Cardiac fibroblast (primary cell): ENCODE data around the gene PLEKHG4B.

Source experiments
- DNase-seq, 2 donors: peaks; one replicate each; pipeline versions ENCODE4 v3.0.0 to v3.0.0-alpha.2; 2010; ENCODE audit warnings: low read depth in 2 of 2
- H3K4me3 ChIP-seq, 2 donors: replicated peaks in 1 of 2; 1 replicate in 1 of 2; 2 replicates in 1 of 2; pipeline ENCODE4 v1.5.1; 2011; ENCODE audit warnings: low read depth in 2 of 2, low read length in 2 of 2, mild to moderate bottlenecking in 2 of 2, moderate library complexity in 1 of 2
- TF ChIP-seq, protein P1 (sequence below): IDR thresholded peaks from one replicate; pipeline ENCODE4 v1.5.1; 2011; ENCODE audit warnings: low read depth, mild to moderate bottlenecking, low read length, inconsistent platforms

The PLEKHG4B gene

DNA sequence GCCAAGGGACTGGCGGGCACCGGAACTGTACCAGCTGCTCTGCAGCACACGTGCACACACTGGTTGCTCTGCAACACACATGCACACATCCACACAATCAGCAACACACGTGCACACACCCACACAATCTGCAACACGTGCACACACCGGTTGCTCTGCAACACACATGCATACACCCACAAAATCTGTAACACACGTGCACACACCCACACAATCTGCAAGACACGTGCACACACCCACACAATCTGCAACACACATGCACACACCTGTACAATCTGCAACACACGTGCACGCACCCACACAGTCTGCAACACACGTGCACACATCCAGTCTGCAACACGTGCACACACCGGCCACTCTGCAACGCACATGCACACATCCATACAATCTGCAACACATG is 17.9 kb downstream of the PLEKHG4B start:
- DNase-seq: no peak
- no peak overlapping the region for H3K4me3 ChIP-seq
- TF ChIP-seq, protein P1, sequence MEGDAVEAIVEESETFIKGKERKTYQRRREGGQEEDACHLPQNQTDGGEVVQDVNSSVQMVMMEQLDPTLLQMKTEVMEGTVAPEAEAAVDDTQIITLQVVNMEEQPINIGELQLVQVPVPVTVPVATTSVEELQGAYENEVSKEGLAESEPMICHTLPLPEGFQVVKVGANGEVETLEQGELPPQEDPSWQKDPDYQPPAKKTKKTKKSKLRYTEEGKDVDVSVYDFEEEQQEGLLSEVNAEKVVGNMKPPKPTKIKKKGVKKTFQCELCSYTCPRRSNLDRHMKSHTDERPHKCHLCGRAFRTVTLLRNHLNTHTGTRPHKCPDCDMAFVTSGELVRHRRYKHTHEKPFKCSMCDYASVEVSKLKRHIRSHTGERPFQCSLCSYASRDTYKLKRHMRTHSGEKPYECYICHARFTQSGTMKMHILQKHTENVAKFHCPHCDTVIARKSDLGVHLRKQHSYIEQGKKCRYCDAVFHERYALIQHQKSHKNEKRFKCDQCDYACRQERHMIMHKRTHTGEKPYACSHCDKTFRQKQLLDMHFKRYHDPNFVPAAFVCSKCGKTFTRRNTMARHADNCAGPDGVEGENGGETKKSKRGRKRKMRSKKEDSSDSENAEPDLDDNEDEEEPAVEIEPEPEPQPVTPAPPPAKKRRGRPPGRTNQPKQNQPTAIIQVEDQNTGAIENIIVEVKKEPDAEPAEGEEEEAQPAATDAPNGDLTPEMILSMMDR: no peak

DNA sequence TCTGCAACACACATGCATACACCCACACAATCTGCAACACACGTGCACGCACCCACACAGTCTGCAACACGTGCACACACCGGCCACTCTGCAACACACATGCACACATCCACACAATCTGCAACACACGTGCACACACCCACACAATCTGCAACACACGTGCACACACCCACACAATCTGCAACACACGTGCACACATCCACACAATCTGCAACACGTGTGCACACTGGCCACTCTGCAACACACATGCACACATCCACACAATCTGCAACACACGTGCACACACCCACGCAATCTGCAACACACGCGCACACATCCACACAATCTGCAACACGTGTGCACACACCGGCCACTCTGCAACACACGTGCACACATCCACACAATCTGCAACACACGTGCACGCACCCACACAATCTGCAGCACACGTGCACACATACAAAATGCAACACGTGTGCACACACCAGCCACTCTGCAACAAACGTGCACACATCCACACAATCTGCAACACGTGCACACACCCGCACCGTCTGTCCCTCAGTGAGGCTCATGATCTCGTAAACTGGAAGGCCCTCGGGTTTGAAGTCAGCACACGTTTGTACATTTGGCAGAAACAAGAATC is 18.4 kb downstream of the PLEKHG4B start:
- DNase-seq: no peak
- TF ChIP-seq, protein P1: no peak
- no peak overlapping the region for H3K4me3 ChIP-seq

DNA sequence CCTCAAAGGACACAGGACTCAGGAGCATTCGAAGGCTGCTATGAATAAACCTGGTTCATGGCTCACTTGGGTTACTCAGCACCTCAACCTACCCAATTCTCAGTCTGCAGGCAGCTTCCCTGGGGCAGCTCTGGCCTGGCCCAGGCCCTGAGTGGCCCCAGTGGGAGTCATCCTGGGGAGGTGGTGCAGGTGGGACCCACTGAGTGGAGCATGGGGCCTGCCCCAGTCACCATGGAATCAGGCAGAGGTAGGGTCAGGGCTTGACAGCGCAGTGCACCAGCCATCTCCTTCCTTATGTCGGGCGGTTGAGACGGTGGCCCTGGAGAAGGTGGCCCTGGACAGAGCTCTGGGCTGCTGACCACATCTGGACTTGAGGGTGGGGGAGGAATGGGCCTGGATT is 19.2 kb downstream of the PLEKHG4B start:
- no peak overlapping the region for H3K4me3 ChIP-seq
- no peak for DNase-seq
- TF ChIP-seq, protein P1: no peak

DNA sequence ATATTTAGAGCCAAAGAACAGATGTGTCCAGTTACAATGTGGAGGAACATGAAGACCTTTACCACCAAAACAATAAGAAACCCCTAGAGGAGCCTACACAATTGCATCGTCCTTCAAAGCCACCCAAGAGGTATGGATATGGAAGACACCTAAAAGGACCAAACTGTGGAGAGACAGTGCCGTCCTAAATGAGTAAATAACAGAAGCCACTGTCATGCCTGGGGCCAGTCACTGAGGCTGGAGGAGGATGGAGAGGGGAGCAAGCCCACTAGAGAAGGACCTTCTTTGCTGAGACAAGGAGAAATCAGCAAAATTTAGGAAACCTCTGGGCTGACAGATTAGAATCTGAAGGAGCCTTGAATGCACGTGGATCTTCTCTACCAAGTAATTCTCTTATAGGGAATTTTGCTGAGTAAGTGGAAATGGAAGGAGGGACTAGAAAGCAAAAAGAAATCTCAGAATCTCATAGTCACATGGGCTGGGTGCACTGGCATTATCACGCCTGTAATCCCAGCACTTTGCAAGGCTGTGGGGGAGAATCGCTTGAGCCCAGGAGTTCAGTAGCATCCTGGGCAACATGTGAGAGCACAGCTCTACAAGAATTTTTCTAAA is 27.6 kb downstream of the PLEKHG4B start:
- TF ChIP-seq, protein P1: no peak
- no peak overlapping the region for H3K4me3 ChIP-seq
- no peak for DNase-seq

DNA sequence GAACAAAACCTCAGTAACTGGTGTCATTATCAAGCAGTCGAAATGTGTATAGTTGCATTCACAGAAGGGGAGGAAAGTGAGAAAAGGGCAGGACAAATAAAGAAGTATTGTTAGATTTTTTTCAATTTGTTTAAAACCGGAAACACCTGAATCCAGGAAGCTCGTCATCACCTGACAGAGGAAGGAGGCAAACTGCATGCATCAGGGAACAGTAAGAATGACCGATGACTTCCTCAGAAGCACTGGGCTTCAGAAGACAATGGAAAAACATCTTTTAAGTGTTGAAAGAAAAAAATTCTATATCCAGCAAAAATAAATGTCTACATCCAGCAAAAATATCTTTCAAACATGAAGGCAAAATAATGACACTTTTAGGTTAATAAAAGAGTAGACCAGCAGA is 29.5 kb downstream of the PLEKHG4B start:
- no peak overlapping the region for H3K4me3 ChIP-seq
- TF ChIP-seq, protein P1: no peak
- DNase-seq: no peak

DNA sequence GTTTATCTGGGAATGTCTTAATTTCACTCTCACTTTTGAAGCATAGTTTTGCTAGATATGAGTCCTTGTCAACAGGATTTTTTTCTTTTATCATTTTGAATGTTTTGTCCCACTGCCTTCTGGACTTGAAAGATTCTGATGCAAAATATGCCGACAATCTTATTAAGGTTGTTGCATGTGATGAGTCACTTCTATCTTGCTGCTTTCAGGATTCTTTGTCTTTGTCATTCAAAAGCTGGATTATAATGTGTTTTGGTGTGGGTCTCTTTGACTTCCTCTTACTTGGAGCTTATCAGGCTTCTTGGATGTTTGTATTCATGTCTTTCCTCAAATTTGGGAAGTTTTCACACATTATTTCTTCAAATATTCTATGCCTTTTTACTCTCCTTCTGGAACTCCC is 33.8 kb downstream of the PLEKHG4B start:
- TF ChIP-seq, protein P1: no peak
- no peak for DNase-seq
- H3K4me3 ChIP-seq: no peak overlapping the region

DNA sequence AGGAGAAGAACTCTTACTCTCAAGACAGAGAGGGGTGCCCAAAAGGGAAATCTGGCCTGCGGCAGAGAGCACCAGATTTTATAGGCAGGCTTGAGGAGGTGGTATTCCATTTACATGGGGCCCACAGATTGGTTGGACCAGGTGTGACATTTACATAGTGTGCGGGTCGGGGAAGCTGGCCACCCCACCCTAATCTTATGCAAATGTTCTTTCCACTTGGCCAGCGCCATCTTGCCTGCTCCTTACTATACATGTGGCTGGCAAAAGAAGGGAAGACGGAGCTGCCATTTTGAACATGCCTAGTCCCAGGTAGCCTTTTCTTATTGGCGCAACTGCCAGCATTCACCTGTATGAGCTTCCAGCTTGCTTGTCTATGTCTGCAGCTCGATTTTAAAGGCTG is 34.8 kb downstream of the PLEKHG4B start:
- DNase-seq: no peak
- H3K4me3 ChIP-seq: no peak overlapping the region
- TF ChIP-seq, protein P1: no peak
